ENCODE measurements around the gene NEK2. TPM values are rescaled to one million over a fixed set of nuclear protein-coding genes. Genes with fewer than 3 reads are reported as not detected.

The NEK2 gene
- total RNA-seq, 1 experiment from 2014 or later = 17.6 TPM

GRCh38 chr1:211650904-211651303, 24.5 kb downstream of the NEK2 start:
- Histone ChIP-seq H2AK5ac (ENCODE audit: insufficient read length, low read length) (no peak overlapping the region), H4K91ac (ENCODE audit: insufficient read length, low read depth, low read length) (no peak overlapping the region), H4K5ac (ENCODE audit: insufficient read length, low read depth, low read length) (no peak overlapping the region), H2BK5ac (ENCODE audit: insufficient read length, low read length) (no peak overlapping the region), H2AFZ (ENCODE audit: low read length) (no peak overlapping the region), H3T11ph (ENCODE audit: low read length) (no peak overlapping the region), H4K8ac (replicated peaks; ENCODE audit: insufficient read length, low read depth, low read length) (no peak overlapping the region), H3K23ac (ENCODE audit: insufficient read length, low read depth, low read length) (no peak overlapping the region), H2BK15ac (ENCODE audit: low read depth, low read length) (no peak overlapping the region), H3K4me1 (ENCODE audit: insufficient read depth, low read length) (no peaks in the 10 kb centered on the region), H3K79me1 (ENCODE audit: insufficient read depth, low read depth, low read length, poor library complexity, severe bottlenecking) (no peaks in the 10 kb centered on the region), H3K56ac (ENCODE audit: insufficient read length, low read depth, low read length) (no peak overlapping the region), H3K27me3 (ENCODE audit: insufficient read depth, low read length) (no peaks in the 10 kb centered on the region), H2BK20ac (ENCODE audit: low read depth, low read length, poor library complexity, severe bottlenecking) (no peak overlapping the region), H3K14ac (ENCODE audit: insufficient read depth, low read length) (no peak overlapping the region), H3K23me2 (ENCODE audit: insufficient read length, low read depth, low read length, poor library complexity, severe bottlenecking) (no peaks in the 10 kb centered on the region), H3K18ac (ENCODE audit: insufficient read length, low read depth, low read length) (no peak overlapping the region), H3K79me2 (ENCODE audit: insufficient read depth, low read length) (no peaks in the 10 kb centered on the region), H4K20me1 (ENCODE audit: control insufficient read depth, insufficient read depth, insufficient read length) (no peaks in the 10 kb centered on the region), H3K4ac (ENCODE audit: low read depth, low read length) (no peak overlapping the region), H3K4me2 (ENCODE audit: insufficient read depth, insufficient read length, low read length) (no peak overlapping the region), H2BK120ac (ENCODE audit: low read depth, low read length, poor library complexity, severe bottlenecking) (no peak overlapping the region), H3K27ac (ENCODE audit: insufficient read length, low read depth, low read length) (no peak overlapping the region), H3K9me3 (ENCODE audit: control insufficient read depth, low read depth, low read length) (no peaks in the 10 kb centered on the region), H3K9ac (ENCODE audit: extremely low read depth, insufficient read length, low read length) (no peak overlapping the region), H2BK12ac (ENCODE audit: insufficient read length, low read depth, low read length) (no peak overlapping the region)
- no peaks in the 10 kb centered on the region for H3K9me3 Mint-ChIP-seq
- WGBS (ENCODE audit: extremely low coverage, insufficient read length, low lambda C conversion rate) = no CpG with 5 or more reads among the region's 7 CpGs
- DNase-seq = no peak
- H3K36me3 Mint-ChIP-seq (ENCODE audit: insufficient read depth in 1 of 3, low read depth in 3 of 3) = no peaks in the 10 kb centered on the region
- H3K27ac Mint-ChIP-seq = no peak overlapping the region
- no peak for TF ChIP-seq CTCF (conservative IDR thresholded peaks at IDR 0.05)
- H3K4me3 Mint-ChIP-seq = no peak overlapping the region
- H3K4me1 Mint-ChIP-seq = peaks cover 5 to 22% of the 10 kb centered on the region in 2 experiments
- peaks cover 5% of the 10 kb centered on the region; the same call in 1 of the 2 replicates for H3K27me3 Mint-ChIP-seq (ENCODE audit: low read depth)
